Subcutaneous abdominal adipose tissue (tissue), 5 donors: ENCODE results near the gene IRAK2.

Experiments
- H3K27ac ChIP-seq: one replicate; pipeline ENCODE4 v1.7.0; 2013; ENCODE audit warnings: low read depth, mild to moderate bottlenecking, inconsistent platforms, low read length, moderate library complexity
- H3K27me3 ChIP-seq, 5 donors: one replicate each; pipeline ENCODE4 v1.7.0; 2013; ENCODE audit warnings: low read length in 5 of 5, inconsistent platforms in 1 of 5; ENCODE audit not compliant: control insufficient read depth in 5 of 5, insufficient read depth in 4 of 5
- H3K36me3 ChIP-seq, 5 donors: one replicate each; pipeline ENCODE4 v1.7.0; 2013; ENCODE audit warnings: low read length in 5 of 5; ENCODE audit not compliant: control insufficient read depth in 5 of 5, insufficient read depth in 5 of 5
- H3K4me1 ChIP-seq, 5 donors: one replicate each; pipeline ENCODE4 v1.7.0; 2013; ENCODE audit warnings: low read length in 5 of 5, mild to moderate bottlenecking in 3 of 5, moderate library complexity in 1 of 5; ENCODE audit not compliant: control insufficient read depth in 5 of 5, insufficient read depth in 5 of 5
- H3K4me3 ChIP-seq, 5 donors: one replicate each; pipeline ENCODE4 v1.7.0; 2013; ENCODE audit warnings: low read length in 5 of 5, low read depth in 1 of 5
- H3K9ac ChIP-seq, 5 donors: one replicate each; pipeline ENCODE4 v1.7.0; 2013; ENCODE audit warnings: low read length in 5 of 5, mild to moderate bottlenecking in 4 of 5, moderate library complexity in 3 of 5
- H3K9me3 ChIP-seq, 5 donors: one replicate each; pipeline ENCODE4 v1.7.0; 2013; ENCODE audit warnings: low read length in 5 of 5; ENCODE audit not compliant: control insufficient read depth in 5 of 5
- donor health status: healthy.
- donor health status: healthy.
- donor health status: healthy.
- donor health status: healthy.
- donor health status: healthy.

The IRAK2 gene

GRCh38 chr3:10137178-10137577 is 27.5 kb upstream of the IRAK2 start:
- Histone ChIP-seq H3K27ac (no peak overlapping the region), H3K9me3 (no peaks in the 10 kb centered on the region), H3K27me3 (no peaks in the 10 kb centered on the region), H3K36me3 (no peaks in the 10 kb centered on the region), H3K9ac (no peak overlapping the region), H3K4me3 (no peak overlapping the region), H3K4me1 (peaks cover 0 to 7% (median 4%) of the 10 kb centered on the region in 5 donors)

- Histone ChIP-seq H3K27ac (no peak overlapping the region), H3K36me3 (no peaks in the 10 kb centered on the region), H3K9ac (no peak overlapping the region), H3K4me3 (peak overlapping the region in 3 of 5 donors; percentile 47 to 82 (median 81)), H3K27me3 (no peaks in the 10 kb centered on the region), H3K9me3 (no peaks in the 10 kb centered on the region), H3K4me1 (peaks cover 5 to 34% (median 27%) of the 10 kb centered on the region in 5 donors)
Observed at GRCh38 chr3:10140996-10141546, 23.6 kb upstream of the IRAK2 start.

GRCh38 chr3:10142707-10143560 is 21.8 kb upstream of the IRAK2 start:
- Histone ChIP-seq H3K9ac (peak overlapping the region in 3 of 5 donors; percentile 16 to 53 (median 31)), H3K27me3 (no peaks in the 10 kb centered on the region), H3K4me1 (peaks cover 5 to 34% (median 30%) of the 10 kb centered on the region in 5 donors), H3K9me3 (no peaks in the 10 kb centered on the region), H3K4me3 (peak overlapping the region; percentile 71 to 82 (median 81)), H3K27ac (peak overlapping the region; percentile 74), H3K36me3 (peaks cover 0 to 11% (median 7%) of the 10 kb centered on the region in 5 donors)

DNA sequence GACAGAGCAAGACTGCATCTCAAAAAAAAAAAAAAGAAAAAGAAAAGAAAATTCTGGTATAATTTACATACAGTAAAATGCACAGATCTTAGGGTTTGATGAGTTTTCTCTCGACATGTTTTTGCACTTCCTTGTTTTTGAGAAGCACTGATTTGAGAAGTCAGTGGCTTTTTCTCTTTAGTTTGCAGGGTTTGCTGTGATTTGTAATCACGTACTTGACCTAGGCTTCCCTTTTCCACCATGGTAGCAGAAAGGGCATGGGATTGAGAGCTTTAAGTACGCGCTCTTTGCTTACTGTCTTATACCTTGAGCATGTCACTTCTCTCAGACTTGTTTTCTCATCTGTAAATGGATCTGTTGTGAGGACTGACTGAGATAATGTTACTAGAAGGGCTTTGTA is 19.0 kb upstream of the IRAK2 start:
- no peak overlapping the region for H3K27ac ChIP-seq

GRCh38 chr3:10149226-10149625 is 15.5 kb upstream of the IRAK2 start:
- H3K36me3 ChIP-seq = peaks cover 12 to 55% (median 30%) of the 10 kb centered on the region in 5 donors

More for the DNA sequence above, 19.0 kb upstream of the IRAK2 start:
- no peaks in the 10 kb centered on the region for H3K9me3 ChIP-seq
- H3K4me3 ChIP-seq = no peak overlapping the region
- H3K36me3 ChIP-seq = peaks cover 12 to 31% (median 20%) of the 10 kb centered on the region in 5 donors
- H3K9ac ChIP-seq = no peak overlapping the region
- H3K4me1 ChIP-seq = peaks cover 5 to 34% (median 30%) of the 10 kb centered on the region in 5 donors
- no peaks in the 10 kb centered on the region for H3K27me3 ChIP-seq

DNA sequence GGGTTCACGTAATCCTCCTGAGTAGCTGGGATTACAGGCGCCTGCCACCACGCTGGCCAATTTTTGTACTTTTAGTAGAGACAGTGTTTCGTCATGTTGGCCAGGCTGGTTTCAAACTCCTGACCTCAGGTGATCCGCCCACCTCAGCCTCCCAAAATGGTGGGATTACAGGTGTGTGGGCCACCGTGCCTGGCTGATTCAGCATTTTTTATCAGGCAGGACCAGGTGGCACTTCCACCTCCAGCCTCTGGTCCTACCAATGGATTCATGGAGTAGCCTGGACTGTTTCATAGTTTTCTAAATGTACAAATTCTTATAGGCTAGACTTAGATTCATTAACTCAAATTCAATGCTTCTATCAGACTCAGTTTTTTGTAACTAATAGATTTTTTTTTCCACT is 13.7 kb upstream of the IRAK2 start:
- Histone ChIP-seq H3K4me3 (no peak overlapping the region), H3K9me3 (no peaks in the 10 kb centered on the region), H3K27ac (no peak overlapping the region), H3K4me1 (peaks cover 0 to 3% (median 0%) of the 10 kb centered on the region in 5 donors), H3K9ac (no peak overlapping the region), H3K36me3 (peaks cover 15 to 62% (median 32%) of the 10 kb centered on the region in 5 donors), H3K27me3 (no peaks in the 10 kb centered on the region)

More at GRCh38 chr3:10149226-10149625, 15.5 kb upstream of the IRAK2 start:
- H3K4me1 ChIP-seq = peaks cover 0 to 10% (median 6%) of the 10 kb centered on the region in 5 donors
- H3K27me3 ChIP-seq = no peaks in the 10 kb centered on the region
- H3K27ac ChIP-seq = no peak overlapping the region
- no peaks in the 10 kb centered on the region for H3K9me3 ChIP-seq
- no peak overlapping the region for H3K4me3 ChIP-seq
- peak overlapping the region in 1 of 5 donors; percentile 24 for H3K9ac ChIP-seq

DNA sequence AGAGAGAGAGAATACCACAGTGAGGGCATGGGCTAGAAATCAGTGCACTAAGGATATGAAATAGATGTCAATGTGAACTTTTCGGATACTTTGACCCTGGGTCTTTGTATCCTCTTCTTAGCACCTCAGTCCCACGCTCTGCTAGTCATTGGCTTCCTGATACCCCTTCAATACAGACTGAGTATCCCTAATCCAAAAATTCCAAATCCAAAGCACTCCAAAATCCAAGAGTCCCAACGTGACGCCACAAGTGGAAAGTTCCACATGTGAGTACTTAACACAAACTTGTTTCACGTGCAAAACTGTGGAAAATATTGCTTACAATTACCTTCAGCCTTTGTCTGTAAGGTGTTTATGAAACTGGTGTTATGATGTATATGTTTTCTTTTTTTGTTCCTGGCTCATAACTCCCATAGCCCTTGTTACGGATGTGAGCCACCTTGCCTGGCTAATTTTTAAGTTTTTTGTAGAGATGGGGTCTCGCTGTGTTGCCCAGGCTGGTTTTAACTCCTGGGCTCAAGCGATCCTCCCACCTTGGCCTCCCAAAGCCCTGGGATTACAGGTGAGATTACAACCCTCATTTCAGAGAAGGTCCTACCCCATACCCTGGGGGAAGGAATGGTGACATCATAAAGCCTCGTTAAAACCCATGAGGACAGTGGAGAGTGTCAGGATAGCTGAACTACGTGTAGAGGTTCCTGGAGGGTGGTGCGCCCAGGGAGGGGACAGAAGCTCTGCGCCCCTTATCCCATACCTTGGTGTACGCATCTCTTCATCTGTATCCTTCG is 10.2 kb upstream of the IRAK2 start:
- Histone ChIP-seq H3K9me3 (no peaks in the 10 kb centered on the region), H3K27me3 (no peaks in the 10 kb centered on the region), H3K4me3 (no peak overlapping the region), H3K36me3 (peaks cover 11 to 46% (median 21%) of the 10 kb centered on the region in 5 donors), H3K27ac (no peak overlapping the region), H3K4me1 (no peaks in the 10 kb centered on the region), H3K9ac (no peak overlapping the region)

GRCh38 chr3:10155123-10155472 is 9.6 kb upstream of the IRAK2 start:
- no peaks in the 10 kb centered on the region for H3K27me3 ChIP-seq
- H3K4me1 ChIP-seq = peaks cover 0 to 2% (median 2%) of the 10 kb centered on the region in 5 donors
- H3K36me3 ChIP-seq = peaks cover 8 to 41% (median 15%) of the 10 kb centered on the region in 5 donors
- no peak overlapping the region for H3K27ac ChIP-seq
- H3K9me3 ChIP-seq = no peaks in the 10 kb centered on the region
- no peak overlapping the region for H3K9ac ChIP-seq
- no peak overlapping the region for H3K4me3 ChIP-seq

DNA sequence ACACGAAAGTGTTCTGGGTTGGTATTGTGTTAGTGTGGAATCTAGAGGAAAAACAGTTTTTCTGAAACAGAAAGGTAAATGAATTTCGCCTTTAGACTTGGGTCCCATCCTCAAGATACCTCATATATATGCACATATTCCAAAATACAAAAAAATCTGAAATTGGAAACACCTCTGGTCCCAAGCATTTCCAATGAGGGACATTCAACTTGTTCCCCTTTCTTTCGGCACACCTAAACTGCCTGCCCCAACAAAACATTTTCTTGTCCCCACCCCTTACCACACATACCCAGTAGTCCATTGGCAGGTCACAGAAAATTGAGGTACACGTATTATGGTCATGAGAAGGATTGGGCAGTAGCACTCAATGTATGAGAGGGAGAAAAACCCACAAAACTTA is 9.1 kb upstream of the IRAK2 start:
- Histone ChIP-seq H3K4me1 (peaks cover 0 to 8% (median 8%) of the 10 kb centered on the region in 5 donors), H3K27me3 (no peaks in the 10 kb centered on the region), H3K4me3 (no peak overlapping the region), H3K27ac (no peak overlapping the region), H3K9me3 (no peaks in the 10 kb centered on the region), H3K36me3 (peaks cover 3 to 35% (median 12%) of the 10 kb centered on the region in 5 donors), H3K9ac (no peak overlapping the region)
